Nephron (organoid): Measurements from ENCODE around the gene PSEN1.

Source experiments
- H3K27ac Mint-ChIP-seq, 3 experiments: 2 replicates each; pipeline ENCODE4 v1.8.0; 2020; ENCODE audit warnings: mixed read lengths in 3 of 3, mild to moderate bottlenecking in 2 of 3, moderate library complexity in 1 of 3
- H3K27me3 Mint-ChIP-seq: 2 replicates; pipeline ENCODE4 v1.8.0; 2021; ENCODE audit warnings: low read depth, mild to moderate bottlenecking, moderate library complexity, mixed read lengths
- H3K36me3 Mint-ChIP-seq: 2 replicates; pipeline ENCODE4 v1.8.0; 2020; ENCODE audit warnings: low read depth, mixed read lengths
- H3K4me1 Mint-ChIP-seq: 2 replicates; pipeline ENCODE4 v1.8.0; 2020; ENCODE audit warnings: mixed read lengths
- H3K4me3 Mint-ChIP-seq, 3 experiments: 2 replicates each; pipeline ENCODE4 v1.8.0; 2020; ENCODE audit warnings: mild to moderate bottlenecking in 3 of 3, mixed read lengths in 3 of 3, moderate library complexity in 2 of 3
- H3K9me3 Mint-ChIP-seq: 2 replicates; pipeline ENCODE4 v1.8.0; 2020; ENCODE audit warnings: mixed read lengths
- TF ChIP-seq, protein P1 (sequence below), 3 experiments: fragments of 200-600 bp; sonication (generic); IDR thresholded peaks; one replicate each; pipeline ENCODE4 v1.5.0; 2021; ENCODE audit warnings: antibody characterized with exemption in 3 of 3; ENCODE audit not compliant: unreplicated experiment in 3 of 3

Gene PSEN1

GRCh38 chr14:73208846-73209245, 72.5 kb downstream of the PSEN1 start:
- no peak overlapping the region for H3K27ac Mint-ChIP-seq
- no peaks in the 10 kb centered on the region for H3K9me3 Mint-ChIP-seq
- TF ChIP-seq, protein P1, sequence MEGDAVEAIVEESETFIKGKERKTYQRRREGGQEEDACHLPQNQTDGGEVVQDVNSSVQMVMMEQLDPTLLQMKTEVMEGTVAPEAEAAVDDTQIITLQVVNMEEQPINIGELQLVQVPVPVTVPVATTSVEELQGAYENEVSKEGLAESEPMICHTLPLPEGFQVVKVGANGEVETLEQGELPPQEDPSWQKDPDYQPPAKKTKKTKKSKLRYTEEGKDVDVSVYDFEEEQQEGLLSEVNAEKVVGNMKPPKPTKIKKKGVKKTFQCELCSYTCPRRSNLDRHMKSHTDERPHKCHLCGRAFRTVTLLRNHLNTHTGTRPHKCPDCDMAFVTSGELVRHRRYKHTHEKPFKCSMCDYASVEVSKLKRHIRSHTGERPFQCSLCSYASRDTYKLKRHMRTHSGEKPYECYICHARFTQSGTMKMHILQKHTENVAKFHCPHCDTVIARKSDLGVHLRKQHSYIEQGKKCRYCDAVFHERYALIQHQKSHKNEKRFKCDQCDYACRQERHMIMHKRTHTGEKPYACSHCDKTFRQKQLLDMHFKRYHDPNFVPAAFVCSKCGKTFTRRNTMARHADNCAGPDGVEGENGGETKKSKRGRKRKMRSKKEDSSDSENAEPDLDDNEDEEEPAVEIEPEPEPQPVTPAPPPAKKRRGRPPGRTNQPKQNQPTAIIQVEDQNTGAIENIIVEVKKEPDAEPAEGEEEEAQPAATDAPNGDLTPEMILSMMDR (IDR thresholded peaks at IDR 0.05; ENCODE audit: unreplicated experiment in 3 of 3), result no peak
- no peak overlapping the region for H3K4me3 Mint-ChIP-seq
- H3K27me3 Mint-ChIP-seq, result no peaks in the 10 kb centered on the region
- peaks cover 61% of the 10 kb centered on the region for H3K36me3 Mint-ChIP-seq
- H3K4me1 Mint-ChIP-seq, result peaks cover 8% of the 10 kb centered on the region

GRCh38 chr14:73209953-73210352, 73.6 kb downstream of the PSEN1 start:
- TF ChIP-seq, protein P1 (IDR thresholded peaks at IDR 0.05; ENCODE audit: unreplicated experiment in 3 of 3), result no peak

GRCh38 chr14:73211251-73212040, 75.1 kb downstream of the PSEN1 start:
- Mint-ChIP-seq H3K36me3 (peaks cover 56% of the 10 kb centered on the region), H3K9me3 (no peaks in the 10 kb centered on the region), H3K4me3 (no peak overlapping the region), H3K4me1 (peaks cover 8% of the 10 kb centered on the region), H3K27ac (no peak overlapping the region), H3K27me3 (no peaks in the 10 kb centered on the region)
- TF ChIP-seq, protein P1 (IDR thresholded peaks at IDR 0.05; ENCODE audit: unreplicated experiment in 3 of 3), result no peak

More at GRCh38 chr14:73209953-73210352, 73.6 kb downstream of the PSEN1 start:
- Mint-ChIP-seq H3K27ac (peak overlapping the region in 2 of 3 experiments; percentile 9 to 46), H3K4me1 (peaks cover 8% of the 10 kb centered on the region), H3K4me3 (no peak overlapping the region), H3K36me3 (peaks cover 62% of the 10 kb centered on the region), H3K27me3 (no peaks in the 10 kb centered on the region), H3K9me3 (no peaks in the 10 kb centered on the region)

- H3K9me3 Mint-ChIP-seq, result no peaks in the 10 kb centered on the region
- H3K4me3 Mint-ChIP-seq, result no peak overlapping the region
- H3K36me3 Mint-ChIP-seq, result peaks cover 72% of the 10 kb centered on the region
- TF ChIP-seq, protein P1 (IDR thresholded peaks at IDR 0.05; ENCODE audit: unreplicated experiment in 3 of 3), result no peak
- no peaks in the 10 kb centered on the region for H3K4me1 Mint-ChIP-seq
- no peak overlapping the region for H3K27ac Mint-ChIP-seq
- no peaks in the 10 kb centered on the region for H3K27me3 Mint-ChIP-seq
Observed at GRCh38 chr14:73216030-73216429, 79.7 kb downstream of the PSEN1 start.

DNA sequence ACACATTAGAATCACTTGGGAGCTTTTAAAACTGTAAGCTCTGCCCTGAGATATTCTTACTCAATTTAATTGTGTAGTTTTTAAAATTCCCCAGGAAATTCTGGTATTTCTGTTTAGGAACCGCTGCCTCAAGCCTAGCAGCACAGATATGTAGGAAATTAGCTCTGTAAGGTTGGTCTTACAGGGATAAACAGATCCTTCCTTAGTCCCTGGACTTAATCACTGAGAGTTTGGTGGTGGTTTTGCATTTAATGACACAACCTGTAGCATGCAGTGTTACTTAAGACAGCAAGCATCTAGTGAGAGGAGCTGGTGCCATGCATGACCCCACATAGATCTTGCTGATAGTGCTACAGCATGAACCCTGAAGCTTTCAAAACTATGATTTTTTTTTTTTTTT, 81.1 kb downstream of the PSEN1 start:
- Mint-ChIP-seq H3K4me3 (no peak overlapping the region), H3K4me1 (no peaks in the 10 kb centered on the region), H3K27ac (no peak overlapping the region), H3K36me3 (peaks cover 70% of the 10 kb centered on the region), H3K9me3 (no peaks in the 10 kb centered on the region), H3K27me3 (no peaks in the 10 kb centered on the region)
- TF ChIP-seq, protein P1 (IDR thresholded peaks at IDR 0.05; ENCODE audit: unreplicated experiment in 3 of 3), result no peak

DNA sequence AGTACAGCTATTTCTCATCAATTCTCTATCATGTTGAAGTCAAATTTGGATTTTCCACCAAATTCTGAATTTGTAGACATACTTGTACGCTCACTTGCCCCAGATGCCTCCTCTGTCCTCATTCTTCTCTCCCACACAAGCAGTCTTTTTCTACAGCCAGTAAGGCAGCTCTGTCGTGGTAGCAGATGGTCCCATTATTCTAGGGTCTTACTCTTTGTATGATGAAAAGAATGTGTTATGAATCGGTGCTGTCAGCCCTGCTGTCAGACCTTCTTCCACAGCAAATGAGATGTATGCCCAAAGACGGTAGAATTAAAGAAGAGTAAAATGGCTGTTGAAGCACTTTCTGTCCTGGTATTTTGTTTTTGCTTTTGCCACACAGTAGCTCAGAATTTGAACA, 83.8 kb downstream of the PSEN1 start:
- TF ChIP-seq, protein P1 (IDR thresholded peaks at IDR 0.05; ENCODE audit: unreplicated experiment in 3 of 3), result no peak
- peaks cover 3% of the 10 kb centered on the region for H3K27me3 Mint-ChIP-seq
- peaks cover 61% of the 10 kb centered on the region for H3K36me3 Mint-ChIP-seq
- H3K9me3 Mint-ChIP-seq, result no peaks in the 10 kb centered on the region
- H3K4me1 Mint-ChIP-seq, result peaks cover 5% of the 10 kb centered on the region
- no peak overlapping the region for H3K27ac Mint-ChIP-seq
- no peak overlapping the region for H3K4me3 Mint-ChIP-seq
